Activated gamma-delta T cell (primary cell): ENCODE results near the gene ULK3.

Experiments used
- DNase-seq: peaks from one replicate; lab custom pipeline; 2025; lab: John Stamatoyannopoulos, UW

ULK3 gene

DNA sequence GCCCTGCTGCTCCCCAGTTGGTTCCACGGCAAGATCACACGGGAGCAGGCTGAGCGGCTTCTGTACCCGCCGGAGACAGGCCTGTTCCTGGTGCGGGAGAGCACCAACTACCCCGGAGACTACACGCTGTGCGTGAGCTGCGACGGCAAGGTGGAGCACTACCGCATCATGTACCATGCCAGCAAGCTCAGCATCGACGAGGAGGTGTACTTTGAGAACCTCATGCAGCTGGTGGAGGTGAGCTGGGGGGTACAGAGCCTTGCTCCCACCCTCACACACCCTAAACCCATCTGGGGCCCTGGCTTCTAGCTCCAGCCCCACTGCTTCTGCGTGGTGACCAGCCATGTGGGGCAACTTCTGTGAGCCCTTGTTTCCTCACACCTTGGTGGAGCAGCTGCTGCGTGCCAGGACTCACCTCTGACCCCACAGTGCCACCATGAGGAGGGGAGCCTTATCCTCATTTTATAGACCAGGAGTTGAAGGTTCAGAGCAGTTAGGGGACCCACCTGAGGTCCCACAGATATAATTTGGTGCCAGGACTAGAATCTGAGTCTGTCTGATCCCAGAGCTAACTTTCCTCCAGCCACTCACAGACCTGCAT, 43.6 kb downstream of the ULK3 start:
- DNase-seq, result no peak

DNA sequence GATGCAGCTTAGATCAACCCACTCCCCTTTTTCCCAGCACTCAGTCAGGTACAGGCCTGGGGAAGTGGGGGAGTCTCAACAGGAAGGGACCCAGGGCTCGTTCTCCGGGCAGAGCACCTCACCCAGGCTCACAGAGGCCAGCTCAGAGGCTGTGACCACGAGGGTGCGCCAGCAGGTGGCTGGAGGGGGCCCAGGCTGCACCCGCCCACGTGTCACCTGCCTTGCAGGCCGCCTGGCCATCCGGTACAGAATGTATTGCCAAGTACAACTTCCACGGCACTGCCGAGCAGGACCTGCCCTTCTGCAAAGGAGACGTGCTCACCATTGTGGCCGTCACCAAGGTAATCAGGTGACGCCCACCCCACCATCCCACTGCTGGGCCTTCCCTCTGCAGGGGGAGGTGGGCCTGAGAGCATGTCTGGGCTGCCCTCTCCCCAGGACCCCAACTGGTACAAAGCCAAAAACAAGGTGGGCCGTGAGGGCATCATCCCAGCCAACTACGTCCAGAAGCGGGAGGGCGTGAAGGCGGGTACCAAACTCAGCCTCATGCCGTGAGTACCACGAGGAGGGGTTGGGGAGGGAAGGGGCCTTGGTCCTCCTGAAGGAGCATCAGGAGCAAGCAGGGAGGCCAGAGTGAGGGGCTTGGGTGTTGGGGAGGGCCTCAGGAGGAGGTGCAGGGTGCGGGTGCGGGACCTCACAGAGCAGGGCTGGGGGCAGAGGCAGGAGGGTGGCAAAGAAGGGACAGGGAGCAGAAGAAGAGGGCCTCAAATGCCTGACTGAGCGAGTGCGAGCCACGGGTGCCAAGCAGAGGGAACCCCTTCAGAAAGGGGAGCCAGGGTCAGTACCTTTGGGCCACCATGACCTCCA, 44.3 kb downstream of the ULK3 start:
- DNase-seq, result no peak

GRCh38 chr15:74795966-74796625, 46.9 kb downstream of the ULK3 start:
- no peak for DNase-seq

DNA sequence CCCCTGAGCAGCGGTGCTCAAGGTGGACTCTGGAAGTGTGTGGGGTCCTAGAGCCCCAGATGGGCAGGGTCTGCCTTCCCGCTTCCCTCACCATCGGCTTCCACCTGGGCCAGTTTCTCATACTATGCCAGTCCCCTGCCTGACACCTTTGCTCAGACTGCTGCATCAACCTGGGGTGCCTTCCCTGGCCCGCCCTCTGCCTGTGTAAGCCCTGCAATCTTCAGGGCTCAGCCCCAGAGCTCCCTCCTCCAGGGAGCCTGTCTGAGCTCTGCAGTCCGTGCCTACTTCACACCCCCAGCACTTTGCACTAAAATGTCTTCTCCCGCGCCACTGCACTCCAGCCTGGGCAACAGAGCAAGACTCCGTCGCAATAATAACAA, 48.0 kb downstream of the ULK3 start:
- DNase-seq, result no peak

GRCh38 chr15:74794248-74794969, 48.5 kb downstream of the ULK3 start:
- DNase-seq, result no peak

- DNase-seq, result peak; percentile 55
These were observed 49.6 kb downstream of the ULK3 start for GRCh38 chr15:74793135-74794028.

DNA sequence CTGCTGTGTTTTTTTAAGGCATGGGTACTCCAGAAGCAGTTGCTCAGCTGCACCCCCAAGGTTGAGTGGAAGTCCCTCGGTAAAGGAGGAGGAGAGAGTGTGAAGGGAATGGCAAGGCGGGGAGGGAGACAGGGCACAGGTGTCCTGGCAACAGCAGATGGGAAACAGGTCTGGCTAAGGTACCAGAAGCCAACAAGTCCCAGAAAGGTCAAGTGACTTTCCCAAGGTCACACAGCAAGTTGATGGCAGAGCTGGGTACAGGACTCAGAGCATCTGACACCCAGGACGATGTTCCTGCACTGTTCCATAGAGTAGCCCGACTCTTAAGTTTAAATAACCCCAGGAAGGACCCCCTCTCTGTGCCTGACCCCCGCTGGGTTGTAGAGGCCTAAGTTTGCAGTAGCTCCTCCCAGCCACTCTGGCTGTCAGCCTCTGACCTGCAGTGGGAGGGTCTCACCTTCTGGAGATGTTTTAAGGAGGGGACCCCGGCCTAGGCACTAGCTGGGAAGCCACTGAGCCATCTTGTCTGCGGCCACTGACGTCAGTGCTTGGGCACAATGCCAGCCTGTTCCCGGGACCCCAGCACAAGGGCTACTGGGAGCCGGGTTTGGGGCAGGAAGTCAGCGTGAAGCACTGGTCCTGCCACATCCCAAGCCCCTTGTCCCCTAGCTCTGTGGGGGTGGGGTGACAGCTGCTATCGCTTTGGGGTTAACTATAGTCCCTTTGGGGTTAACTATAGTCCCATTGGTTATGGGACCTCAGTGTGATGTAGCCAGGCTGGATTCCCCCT, 50.5 kb downstream of the ULK3 start:
- DNase-seq, result no peak

DNA sequence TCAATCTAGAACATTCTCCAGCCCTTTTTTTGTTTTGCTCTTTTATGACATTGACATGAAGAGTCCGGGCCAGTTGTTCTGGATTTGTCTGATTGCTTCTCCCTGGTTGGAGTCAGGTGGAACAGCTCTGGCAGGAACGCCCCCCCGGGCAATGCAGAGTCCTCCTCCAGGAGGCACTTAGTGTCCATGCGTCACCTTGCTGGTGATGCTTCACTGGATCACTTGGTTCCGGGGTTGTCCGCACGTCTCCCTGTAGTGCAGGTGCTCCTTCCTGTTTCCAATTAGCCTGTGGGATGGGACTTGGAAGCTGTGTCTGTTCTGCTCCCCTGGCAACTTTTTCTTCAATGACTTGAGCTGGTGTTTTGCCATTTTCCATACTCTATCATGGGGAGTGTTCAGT, 51.3 kb downstream of the ULK3 start:
- DNase-seq, result no peak

DNA sequence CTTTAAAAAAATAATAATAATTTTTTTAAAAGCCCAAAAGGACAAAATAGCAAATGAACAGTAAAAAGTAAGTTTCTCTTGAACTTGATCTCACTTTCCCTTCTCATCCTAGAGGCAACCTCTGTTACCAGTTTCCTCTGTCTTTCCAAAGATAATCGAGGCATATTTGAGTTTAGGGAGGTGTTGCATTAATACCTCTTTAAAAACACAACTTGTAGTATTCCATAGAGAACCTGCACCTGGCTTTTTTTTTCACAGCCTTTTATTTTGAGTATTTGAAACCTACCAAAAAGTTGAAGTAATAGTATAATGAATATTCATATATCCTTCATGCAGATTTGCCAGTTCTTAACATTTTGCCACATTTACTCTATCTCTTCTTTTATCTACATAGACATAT, 51.9 kb downstream of the ULK3 start:
- DNase-seq, result no peak

DNA sequence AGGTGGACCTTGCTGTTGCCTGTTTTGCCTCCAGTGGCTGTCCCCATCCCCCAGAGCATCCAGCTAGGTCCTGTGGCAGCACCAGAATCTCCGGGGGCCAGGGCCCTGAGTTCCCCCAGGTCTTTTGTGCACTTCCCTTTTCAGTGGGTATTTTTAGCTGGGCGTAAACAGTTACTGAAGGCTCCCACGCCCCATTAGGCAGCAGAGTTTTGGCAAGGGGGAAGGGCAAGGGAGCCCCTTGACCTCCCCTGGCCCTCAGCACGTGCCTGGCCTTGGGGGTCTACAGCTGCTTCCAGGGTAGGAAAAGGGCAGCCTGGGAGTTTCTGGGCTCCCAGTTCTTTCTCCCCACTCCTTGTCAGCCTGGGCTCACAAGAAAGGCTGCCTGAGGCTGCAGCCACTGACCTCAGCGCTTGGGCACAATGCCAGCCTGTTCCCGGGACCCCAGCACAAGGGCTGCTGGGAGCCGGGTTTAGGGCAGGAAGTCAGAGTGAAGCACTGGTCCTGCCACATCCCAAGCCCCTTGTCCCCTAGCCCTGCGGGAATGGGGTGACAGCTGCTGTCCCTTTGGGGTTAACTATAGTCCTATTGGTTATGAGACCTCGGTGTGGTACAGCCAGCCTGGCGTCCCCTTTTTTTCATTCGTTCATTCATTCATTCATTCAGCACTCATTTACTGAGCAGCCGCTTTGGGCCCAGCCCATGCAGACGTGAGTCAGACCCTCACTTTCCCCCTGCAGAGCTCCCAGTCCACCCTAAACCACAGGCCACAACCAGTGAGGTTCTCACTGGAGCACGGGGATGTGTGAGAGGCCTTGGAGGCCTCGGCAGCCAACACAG, 52.7 kb downstream of the ULK3 start:
- DNase-seq, result no peak

DNA sequence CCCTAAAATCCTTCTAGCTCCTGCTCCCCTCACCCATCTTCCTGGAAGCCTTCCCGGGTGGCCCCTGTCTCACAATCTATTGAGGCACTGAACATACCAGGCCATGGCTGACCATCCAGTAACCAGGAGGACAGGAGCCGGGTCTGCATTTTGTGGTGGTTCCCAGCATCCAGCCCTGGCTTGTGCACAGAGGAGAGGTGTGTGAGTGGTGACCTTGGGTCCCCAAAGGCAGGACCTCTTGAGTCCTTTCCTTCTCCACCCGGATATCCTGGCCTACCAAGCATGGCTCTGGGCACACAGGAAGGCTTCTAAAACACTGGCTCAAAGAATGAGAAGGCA, 53.2 kb downstream of the ULK3 start:
- DNase-seq, result no peak

GRCh38 chr15:74789171-74789631, 53.8 kb downstream of the ULK3 start:
- DNase-seq, result no peak

- DNase-seq, result no peak
These were observed 54.2 kb downstream of the ULK3 start for GRCh38 chr15:74788683-74789151.

- peak; percentile 64 for DNase-seq
These were observed 54.8 kb downstream of the ULK3 start for GRCh38 chr15:74788042-74788682.

- peak; percentile 49 for DNase-seq
These were observed 55.5 kb downstream of the ULK3 start for GRCh38 chr15:74787251-74788041.

DNA sequence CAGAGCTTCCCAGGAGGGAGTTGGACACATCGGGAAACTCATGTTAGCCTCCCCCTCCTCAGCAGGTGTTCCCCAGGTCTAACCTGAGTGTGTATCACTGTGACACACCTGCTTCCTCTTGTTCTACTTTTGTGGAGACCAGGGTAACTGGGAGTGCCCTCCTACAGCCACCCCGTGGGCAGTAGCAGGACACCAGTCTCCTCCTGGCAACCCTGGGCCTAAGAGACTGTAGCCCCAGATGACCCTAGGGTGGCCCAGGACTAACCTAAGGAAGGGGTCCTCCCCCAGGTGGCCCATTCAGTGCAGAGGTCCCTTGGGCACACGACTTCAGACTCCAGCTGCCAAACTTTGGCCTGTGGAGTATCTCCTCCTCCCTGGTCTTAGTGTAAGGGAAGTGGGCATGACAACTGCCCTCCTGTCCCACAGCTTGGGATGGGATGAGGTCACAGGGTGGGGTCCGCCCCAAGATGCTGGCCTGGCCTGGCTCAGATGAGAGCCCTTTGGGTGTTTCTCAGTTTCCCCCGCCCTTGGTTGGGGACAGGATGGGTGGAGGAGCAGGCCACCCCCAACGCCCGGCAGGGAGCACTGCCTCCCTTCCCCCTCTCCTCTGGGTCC, 56.3 kb downstream of the ULK3 start:
- DNase-seq, result no peak
